SW480 (cell line): ENCODE measurements around the gene IGLL1.
"Not testable (repeated sequence)": the region's sequence is repeated elsewhere in the genome, so short reads cannot be mapped to it uniquely, and the experiment has no call there.

ENCODE experiments used
- DNase-seq: peaks from one replicate; pipeline ENCODE4 v3.0.0-alpha.2; 2016; ENCODE audit warnings: low spot score

The IGLL1 gene

GRCh38 chr22:23540837-23541236, 39.3 kb downstream of the IGLL1 start:
- DNase-seq, result not testable (repeated sequence)

GRCh38 chr22:23539839-23540198, 40.3 kb downstream of the IGLL1 start:
- not testable (repeated sequence) for DNase-seq

DNA sequence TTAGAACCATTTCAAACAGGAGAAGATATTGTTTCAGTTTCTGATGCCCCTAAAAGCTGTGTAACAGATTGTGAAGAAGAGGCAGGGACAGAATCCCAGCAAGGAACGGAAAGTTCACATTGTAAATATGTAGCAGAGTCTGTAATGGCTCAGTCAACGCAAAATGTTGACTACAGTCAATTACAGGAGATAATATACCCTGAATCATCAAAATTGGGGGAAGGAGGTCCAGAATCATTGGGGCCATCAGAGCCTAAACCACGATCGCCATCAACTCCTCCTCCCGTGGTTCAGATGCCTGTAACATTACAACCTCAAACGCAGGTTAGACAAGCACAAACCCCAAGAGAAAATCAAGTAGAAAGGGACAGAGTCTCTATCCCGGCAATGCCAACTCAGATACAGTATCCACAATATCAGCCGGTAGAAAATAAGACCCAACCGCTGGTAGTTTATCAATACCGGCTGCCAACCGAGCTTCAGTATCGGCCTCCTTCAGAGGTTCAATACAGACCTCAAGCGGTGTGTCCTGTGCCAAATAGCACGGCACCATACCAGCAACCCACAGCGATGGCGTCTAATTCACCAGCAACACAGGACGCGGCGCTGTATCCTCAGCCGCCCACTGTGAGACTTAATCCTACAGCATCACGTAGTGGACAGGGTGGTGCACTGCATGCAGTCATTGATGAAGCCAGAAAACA, 40.8 kb downstream of the IGLL1 start:
- peak; percentile 74 for DNase-seq

DNA sequence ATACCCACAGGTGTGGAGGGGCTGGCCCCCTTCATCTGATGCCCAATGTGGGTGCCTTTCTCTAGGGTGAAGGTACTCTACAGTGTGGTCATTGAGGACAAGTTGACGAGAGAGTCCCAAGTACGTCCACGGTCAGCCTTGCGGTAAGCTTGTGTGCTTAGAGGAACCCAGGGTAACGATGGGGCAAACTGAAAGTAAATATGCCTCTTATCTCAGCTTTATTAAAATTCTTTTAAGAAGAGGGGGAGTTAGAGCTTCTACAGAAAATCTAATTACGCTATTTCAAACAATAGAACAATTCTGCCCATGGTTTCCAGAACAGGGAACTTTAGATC, 41.4 kb downstream of the IGLL1 start:
- DNase-seq, result not testable (repeated sequence)

DNA sequence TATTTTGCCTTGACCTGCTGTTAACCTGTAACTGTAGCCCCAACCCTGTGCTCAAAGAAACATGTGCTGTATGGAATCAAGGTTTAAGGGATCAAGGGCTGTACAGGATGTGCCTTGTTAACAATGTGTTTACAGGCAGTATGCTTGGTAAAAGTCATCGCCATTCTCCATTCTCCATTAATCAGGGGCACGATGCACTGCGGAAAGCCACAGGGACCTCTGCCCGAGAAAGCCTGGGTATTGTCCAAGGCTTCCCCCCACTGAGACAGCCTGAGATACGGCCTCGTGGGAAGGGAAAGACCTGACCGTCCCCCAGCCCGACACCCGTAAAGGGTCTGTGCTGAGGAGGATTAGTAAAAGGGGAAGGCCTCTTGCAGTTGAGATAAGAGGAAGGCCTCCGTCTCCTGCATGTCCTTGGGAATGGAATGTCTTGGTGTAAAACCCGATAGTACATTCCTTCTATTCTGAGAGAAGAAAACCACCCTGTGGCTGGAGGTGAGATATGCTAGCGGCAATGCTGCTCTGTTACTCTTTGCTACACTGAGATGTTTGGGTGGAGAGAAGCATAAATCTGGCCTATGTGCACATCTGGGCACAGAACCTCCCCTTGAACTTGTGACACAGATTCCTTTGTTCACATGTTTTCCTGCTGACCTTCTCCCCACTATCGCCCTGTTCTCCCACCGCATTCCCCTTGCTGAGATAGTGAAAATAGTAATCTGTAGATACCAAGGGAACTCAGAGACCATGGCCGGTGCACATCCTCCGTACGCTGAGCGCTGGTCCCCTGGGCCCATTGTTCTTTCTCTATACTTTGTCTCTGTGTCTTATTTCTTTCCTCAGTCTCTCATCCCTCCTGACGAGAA, 42.0 kb downstream of the IGLL1 start:
- not testable (repeated sequence) for DNase-seq

DNA sequence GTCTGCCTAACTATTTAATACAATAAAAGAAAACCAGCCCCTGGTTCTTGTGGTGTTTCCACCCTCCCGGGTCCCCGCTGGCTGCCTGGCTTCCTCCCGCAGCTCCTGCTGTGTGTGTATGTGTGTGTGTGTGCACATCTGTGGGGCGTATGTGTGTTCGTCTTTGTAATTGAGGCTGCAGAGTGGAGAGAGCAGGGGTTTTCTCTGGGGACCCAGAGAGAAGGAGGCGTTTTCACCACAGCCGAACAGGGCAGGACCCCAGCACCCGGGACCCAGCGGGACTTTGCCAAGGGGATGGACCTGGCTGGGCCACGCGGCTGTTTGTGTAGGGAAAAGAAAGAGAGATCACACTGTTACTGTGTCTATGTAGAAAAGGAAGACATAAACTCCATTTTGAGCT, 42.7 kb downstream of the IGLL1 start:
- DNase-seq, result no peak

- no peak for DNase-seq
Measured at GRCh38 chr22:23536821-23537345, 43.2 kb downstream of the IGLL1 start.

DNA sequence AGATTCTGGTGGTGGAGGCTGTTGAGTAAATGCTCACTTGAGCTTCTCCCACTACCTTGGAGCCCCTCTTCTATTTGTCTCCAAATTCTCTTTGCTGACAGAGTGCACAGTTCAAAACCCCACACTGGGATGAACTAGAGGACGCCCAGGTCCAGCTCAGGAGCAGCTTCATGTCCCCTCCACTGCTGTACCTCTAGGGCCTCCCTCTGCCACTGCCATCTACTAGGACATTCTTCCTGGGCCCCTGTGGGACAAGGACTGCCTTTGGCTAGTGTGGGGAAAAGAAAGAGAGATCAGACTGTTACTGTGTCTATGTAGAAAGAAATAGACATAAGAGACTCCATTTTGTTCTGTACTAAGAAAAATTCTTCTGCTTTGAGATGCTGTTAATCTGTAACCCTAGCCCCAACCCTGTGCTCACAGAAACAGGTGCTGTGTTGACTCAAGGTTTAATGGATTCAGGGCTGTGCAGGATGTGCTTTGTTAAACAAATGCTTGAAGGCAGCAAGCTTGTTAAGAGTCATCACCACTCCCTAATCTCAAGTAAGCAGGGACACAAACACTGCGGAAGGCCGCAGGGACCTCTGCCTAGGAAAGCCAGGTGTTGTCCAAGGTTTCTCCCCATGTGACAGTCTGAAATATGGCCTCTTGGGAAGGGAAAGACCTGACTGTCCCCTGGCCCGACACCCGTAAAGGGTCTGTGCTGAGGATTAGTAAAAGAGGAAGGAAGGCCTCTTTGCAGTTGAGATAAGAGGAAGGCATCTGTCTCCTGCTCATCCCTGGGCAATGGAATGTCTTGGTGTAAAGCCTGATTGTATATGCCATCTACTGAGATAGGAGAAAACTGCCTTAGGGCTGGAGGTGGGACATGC, 44.1 kb downstream of the IGLL1 start:
- not testable (repeated sequence) for DNase-seq

GRCh38 chr22:23534851-23535717, 45.0 kb downstream of the IGLL1 start:
- no peak for DNase-seq

DNA sequence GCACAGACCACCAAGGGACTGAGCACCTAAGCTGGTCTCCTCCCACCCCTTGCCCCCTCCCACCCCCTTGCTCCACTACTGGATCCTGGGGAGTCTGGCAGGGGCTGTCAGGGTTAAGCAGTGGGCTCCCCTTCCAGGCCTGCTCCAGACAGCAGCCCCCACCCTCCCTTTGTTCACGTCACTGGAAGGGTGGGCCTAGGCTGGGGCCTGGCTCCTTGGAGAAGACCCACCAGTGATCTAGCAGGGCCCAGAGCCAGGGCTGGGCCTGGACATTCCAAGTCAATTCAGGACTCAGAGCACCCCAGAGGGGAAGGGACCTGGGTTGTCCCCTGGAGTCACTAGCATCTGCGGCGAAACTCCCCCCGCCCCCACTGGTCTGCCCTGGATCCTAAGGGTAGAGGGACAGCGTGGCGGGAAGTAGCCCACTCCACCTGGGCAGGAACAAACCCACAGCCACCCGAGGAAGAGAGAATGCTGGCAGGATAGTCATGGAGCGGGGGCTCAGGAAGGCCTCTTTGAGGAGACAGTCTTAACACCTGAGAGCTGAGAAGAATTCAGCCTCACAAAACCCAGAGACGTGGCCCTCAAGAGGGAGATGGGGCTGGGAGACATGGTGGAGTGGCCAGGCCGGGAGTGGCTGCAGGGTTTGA, 45.8 kb downstream of the IGLL1 start:
- DNase-seq, result no peak

DNA sequence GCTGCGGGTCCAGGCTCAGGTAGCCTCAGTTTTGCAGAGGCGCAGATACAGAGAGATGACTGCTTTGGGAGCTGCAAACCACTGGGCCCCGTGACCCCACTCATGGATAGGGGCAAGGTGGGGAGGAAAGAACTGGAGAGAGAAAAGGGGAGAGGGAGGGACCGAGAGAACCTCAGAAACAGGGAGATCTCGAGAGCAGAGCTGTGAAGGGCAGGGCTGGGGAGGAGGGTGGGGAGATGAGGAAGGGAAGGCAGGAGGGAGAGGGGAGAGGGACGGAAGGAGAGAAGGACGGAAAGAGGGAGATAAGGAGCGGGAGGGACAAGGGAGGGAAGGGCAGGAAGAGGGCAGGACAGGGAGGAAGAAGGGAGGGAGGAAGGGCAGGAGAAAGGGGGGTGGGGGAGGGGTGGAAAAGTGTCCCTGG, 46.3 kb downstream of the IGLL1 start:
- no peak for DNase-seq

GRCh38 chr22:23533328-23533762, 46.7 kb downstream of the IGLL1 start:
- no peak for DNase-seq

GRCh38 chr22:23532731-23533130, 47.4 kb downstream of the IGLL1 start:
- DNase-seq, result no peak

DNA sequence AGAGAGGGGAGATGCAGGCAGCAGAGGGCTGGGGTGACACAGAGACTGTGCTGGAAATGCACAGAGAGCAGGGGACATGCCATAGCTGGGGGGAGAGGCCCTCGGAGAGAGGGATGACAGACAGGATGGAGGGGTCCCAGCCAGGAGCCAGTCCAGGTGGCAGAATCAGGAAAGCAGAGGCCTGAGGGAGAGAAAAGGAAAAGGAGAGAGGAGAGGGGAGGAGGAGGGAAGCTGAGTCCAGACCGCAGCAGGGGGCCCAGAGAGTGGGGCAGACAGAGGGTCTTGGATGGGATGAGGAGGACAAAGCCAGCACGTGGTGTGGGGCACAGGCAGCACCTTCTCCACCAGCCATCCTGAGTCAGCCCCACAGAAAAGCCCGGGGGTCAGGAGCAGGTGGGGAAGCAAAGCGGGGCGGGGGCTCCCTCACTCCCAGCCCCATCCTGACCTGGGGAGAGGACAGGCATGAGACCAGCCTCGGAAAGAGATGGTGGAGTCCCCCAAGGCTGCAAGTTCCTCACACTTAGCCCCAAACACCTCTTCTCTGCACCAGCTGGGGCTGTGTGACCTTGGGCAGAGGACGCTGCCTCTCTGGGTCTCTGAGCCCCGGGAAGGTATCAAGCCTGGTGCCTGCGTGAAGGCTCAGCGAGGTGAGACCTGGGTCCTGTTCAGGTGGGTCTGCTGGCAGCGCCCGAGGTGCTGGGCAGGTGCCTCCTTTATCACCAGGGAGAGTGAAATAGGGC, 48.0 kb downstream of the IGLL1 start:
- DNase-seq, result no peak

DNA sequence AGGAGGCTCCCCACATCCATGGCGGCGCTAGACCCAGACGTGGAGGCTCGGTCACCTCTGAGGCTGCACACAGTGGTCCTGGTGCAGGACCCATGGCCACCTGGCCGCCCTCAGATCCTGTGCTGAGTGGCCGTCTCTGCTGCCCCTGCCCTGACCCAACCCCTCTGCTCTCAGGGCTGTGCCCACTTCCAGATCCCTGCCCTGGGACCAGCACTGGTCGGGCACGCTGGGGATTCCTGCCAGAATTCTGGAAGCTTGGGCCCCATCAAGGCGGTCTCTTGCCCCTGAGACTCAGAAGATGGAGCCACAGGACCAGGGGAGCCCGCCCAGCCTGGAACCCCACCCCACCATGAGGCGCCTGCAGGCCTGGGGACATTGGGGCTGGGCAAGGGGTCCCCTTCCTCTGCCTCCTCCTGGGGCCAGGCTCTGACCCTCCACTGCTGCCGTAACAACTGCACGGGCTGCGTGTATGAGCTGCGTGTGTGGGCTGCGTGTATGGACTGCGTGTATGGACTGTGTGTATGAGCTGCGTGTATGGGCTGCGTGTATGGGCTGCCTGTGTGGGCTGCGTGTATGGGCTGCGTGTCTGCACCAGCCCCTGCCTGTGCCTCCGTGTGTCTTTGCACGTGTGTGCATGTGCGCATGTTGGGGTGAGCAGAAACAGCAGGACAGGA, 48.7 kb downstream of the IGLL1 start:
- no peak for DNase-seq

DNA sequence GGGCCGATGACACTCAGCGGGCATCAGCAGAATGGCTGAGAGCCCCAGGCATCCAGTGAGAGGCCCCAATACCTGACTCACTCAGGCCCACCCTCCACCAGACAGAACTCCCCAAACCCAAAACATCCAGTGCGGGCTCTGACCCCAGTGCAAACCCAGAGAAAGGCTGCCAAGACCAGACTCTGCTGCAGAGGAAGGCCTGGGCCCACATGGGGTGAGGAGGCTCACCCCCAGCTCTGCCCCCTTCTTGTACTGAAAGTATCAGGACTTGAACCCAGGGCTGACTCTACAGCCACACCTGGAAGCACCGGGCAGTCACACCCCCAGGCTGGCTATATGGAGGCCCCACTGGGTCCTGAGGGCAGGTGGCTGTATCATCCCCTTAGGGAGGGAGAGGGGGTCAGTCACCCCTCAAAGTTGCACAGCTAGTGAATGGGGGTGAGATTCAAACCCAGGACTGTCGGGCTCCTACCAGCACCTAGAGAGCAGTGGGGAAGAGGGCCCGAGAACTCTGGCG, 49.3 kb downstream of the IGLL1 start:
- no peak for DNase-seq

DNA sequence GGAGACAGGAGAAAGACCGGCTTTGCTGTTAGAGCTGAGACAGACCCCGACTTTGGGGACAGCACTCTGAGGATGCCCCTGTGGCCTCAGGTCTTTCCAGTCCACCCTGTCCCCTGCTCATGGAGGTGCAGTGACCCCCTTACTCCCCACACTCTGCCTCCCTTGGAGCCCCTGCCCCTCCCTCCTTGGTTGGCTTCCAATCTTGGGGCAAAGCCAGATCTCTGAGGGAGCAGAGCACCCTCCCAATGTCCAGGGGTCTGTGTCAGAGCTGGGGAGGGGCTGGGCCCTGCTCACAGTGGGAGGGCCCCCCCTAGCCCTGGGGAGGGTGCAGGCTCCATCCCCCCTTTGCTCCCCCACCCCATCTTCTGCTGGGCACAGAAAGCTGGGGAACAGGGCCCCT, 50.0 kb downstream of the IGLL1 start:
- no peak for DNase-seq

GRCh38 chr22:23529166-23530103, 50.7 kb downstream of the IGLL1 start:
- no peak for DNase-seq
